ENCODE measurements around the gene BAD.

The BAD gene

DNA sequence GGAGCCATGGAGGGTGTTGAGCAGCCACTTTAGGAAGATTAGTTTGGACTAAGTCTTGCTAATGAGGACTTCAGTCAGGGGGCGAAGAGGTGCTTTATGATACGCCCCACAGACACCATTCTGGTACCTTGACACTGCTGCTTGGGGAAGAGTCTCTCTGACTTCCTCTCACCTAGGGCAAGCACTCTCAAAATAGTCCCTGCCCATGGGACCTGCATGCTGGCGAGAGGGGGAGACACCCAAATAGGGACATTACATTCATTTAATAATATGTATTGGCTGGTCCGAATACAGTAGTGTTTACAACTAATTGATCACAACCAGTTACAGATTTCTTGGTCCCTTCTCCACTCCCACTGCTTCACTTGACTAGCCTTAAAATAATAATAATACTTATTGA lies 11.3 kb upstream of the BAD start:
- DNase-seq (ENCODE audit: low read depth, low spot score): no peak
- H3K36me3 ChIP-seq (ENCODE audit: control insufficient read depth, insufficient read depth, low read length): no peaks in the 10 kb centered on the region
- no peak overlapping the region for H3K4me3 ChIP-seq (ENCODE audit: low read length)
- peaks cover 96% of the 10 kb centered on the region for H3K27me3 ChIP-seq (ENCODE audit: control insufficient read depth, insufficient read depth, low read length)
- WGBS (ENCODE audit: insufficient coverage, insufficient read length): no CpG with 5 or more reads among the region's 4 CpGs
- H3K4me1 ChIP-seq (ENCODE audit: control insufficient read depth, insufficient read depth, low read length): peaks cover 7% of the 10 kb centered on the region; the same call in 1 of the 2 replicates
- no peaks in the 10 kb centered on the region for H3K9me3 ChIP-seq (ENCODE audit: control insufficient read depth, insufficient read depth, low read length)
- no peak overlapping the region for H3K27ac ChIP-seq (ENCODE audit: low read length)

DNA sequence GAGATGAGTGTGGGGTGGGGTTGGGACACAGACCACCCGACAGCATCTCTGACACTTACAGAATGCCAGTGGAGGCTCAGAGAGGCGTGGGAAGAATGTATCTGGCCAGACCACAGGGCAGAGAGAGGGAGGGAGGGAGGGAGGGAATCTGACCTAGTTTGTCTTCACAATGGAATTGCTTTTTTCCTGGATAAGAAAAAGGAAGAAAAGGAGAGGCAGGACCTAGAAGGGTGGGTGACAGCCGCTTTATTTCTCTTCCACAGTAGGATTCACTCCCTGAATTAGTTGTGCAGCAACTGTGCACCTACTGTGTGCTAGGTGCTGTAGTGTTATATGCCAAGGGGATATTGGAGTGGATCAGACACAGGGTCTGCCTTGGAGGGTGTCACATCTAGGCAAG lies 10.3 kb upstream of the BAD start:
- H3K4me3 ChIP-seq (ENCODE audit: low read length): no peak overlapping the region
- no peak overlapping the region for H3K27ac ChIP-seq (ENCODE audit: low read length)
- H3K27me3 ChIP-seq (ENCODE audit: control insufficient read depth, insufficient read depth, low read length): peaks cover 94% of the 10 kb centered on the region
- DNase-seq (ENCODE audit: low read depth, low spot score): no peak
- H3K4me1 ChIP-seq (ENCODE audit: control insufficient read depth, insufficient read depth, low read length): peaks cover 7% of the 10 kb centered on the region; the same call in 1 of the 2 replicates
- no CpG with 5 or more reads among the region's 3 CpGs for whole genome bisulfite sequencing (ENCODE audit: insufficient coverage, insufficient read length)
- H3K36me3 ChIP-seq (ENCODE audit: control insufficient read depth, insufficient read depth, low read length): no peaks in the 10 kb centered on the region
- H3K9me3 ChIP-seq (ENCODE audit: control insufficient read depth, insufficient read depth, low read length): no peaks in the 10 kb centered on the region

DNA sequence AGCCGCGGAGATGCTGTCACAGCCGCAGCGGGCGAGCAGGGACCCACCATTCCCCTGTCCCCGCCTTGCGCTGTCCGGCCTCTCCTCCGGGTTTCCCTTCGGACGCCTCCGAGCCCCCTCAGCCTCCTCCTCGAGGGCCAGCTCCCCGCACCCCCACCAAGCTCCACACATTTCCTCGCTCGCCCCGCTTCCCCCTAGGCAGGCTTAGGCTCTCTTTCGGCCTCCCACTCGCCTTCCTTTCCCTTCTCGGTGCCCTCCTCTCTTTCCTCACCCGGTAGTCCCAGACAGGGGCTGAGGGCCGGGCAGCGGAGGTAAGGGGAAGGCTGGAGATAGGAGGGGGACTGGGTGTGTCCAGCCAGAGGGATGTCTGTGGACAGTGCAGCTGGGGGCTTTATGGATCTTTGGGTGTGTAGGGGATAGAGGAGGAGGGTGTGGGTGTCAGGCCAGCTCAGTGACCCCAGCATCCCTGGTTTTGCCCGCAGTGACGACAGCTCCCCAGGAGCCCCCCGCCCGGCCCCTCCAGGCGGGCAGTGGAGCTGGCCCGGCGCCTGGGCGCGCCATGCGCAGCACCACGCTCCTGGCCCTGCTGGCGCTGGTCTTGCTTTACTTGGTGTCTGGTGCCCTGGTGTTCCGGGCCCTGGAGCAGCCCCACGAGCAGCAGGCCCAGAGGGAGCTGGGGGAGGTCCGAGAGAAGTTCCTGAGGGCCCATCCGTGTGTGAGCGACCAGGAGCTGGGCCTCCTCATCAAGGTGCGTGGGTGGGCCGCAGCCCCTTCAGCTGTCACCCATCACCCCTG lies 8.2 kb upstream of the BAD start:
- Histone ChIP-seq H3K27me3 (ENCODE audit: control insufficient read depth, insufficient read depth, low read length) (peaks cover 73% of the 10 kb centered on the region), H3K27ac (ENCODE audit: low read length) (no peak overlapping the region), H3K4me1 (ENCODE audit: control insufficient read depth, insufficient read depth, low read length) (peaks cover 5% of the 10 kb centered on the region; the same call in 1 of the 2 replicates), H3K36me3 (ENCODE audit: control insufficient read depth, insufficient read depth, low read length) (no peaks in the 10 kb centered on the region), H3K9me3 (ENCODE audit: control insufficient read depth, insufficient read depth, low read length) (no peaks in the 10 kb centered on the region), H3K4me3 (ENCODE audit: low read length) (peak overlapping the region; percentile 33; the same call in 1 of the 2 replicates)
- WGBS (ENCODE audit: insufficient coverage, insufficient read length): no CpG with 5 or more reads among the region's 42 CpGs
- no peak for DNase-seq (ENCODE audit: low read depth, low spot score)

DNA sequence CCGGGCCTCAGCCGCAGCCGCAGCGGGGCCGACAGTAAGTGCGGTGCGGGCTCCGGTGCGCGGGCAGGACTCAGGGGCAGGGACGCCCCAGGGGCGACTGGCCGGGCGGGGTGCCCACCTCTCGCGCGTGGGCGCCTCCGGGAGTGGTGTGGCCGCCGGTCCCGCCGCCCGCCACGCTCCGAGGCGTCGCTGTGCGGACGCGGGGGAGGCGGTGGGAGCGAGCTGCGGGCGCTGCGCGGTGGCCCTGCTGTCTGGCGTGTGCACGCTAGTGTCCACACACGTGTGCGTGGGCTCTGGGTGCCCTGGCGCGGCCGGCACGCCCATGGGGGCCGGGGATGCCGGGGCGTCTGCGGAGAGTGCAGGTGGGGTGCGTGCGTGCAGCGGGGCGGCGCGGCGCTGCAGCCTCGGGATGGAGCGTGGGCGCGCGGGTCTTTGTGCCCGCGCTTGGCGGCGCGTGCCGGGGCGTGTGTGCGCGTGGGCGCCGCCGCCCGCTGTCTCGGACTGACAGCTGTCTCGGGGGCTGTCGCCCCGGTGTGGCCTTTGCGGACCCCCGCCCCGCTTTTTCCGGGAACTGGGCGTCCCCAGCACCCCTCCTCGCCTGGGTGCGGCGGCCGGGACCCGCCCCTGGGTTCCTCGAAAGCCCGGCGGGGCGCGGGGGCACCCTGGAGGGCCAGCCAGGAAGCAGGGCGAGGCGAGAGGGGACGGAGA lies 7.4 kb upstream of the BAD start:
- Histone ChIP-seq H3K9me3 (ENCODE audit: control insufficient read depth, insufficient read depth, low read length) (no peaks in the 10 kb centered on the region), H3K27me3 (ENCODE audit: control insufficient read depth, insufficient read depth, low read length) (peaks cover 66% of the 10 kb centered on the region), H3K4me1 (ENCODE audit: control insufficient read depth, insufficient read depth, low read length) (peaks cover 4% of the 10 kb centered on the region; the same call in 1 of the 2 replicates), H3K36me3 (ENCODE audit: control insufficient read depth, insufficient read depth, low read length) (no peaks in the 10 kb centered on the region), H3K4me3 (ENCODE audit: low read length) (peak overlapping the region; percentile 33; the same call in 1 of the 2 replicates), H3K27ac (ENCODE audit: low read length) (no peak overlapping the region)
- no peak for DNase-seq (ENCODE audit: low read depth, low spot score)
- WGBS (ENCODE audit: insufficient coverage, insufficient read length): no CpG with 5 or more reads among the region's 96 CpGs

DNA sequence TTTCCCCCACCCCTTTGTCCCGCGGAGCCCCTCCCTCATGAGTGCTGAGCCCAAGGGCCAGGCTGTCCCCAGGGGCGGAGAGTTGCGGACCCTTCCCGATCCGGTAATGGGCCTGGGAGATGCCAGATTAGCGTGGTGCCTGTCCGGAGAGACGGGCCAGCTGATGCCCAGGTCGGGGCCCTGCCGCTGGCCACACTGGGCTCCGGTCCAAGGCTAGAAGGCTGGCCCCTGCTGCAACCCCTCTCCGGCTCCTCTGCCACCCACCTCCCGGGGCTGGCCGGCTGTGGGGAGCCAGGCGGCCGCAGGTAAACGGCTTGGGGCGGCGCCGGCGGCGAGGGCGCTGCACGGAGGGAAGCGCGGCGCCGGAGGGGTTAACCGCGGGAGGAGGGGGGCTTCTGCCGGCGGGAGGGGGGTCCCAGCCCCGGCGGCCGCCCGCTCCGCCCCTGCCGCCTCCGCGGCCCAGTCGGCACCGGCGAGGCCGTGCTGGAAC lies 6.8 kb upstream of the BAD start, which contains the start of gene KCNK4:
Gene KCNK4, plus strand, starts transcription at position 41 of the 490 bp plus-strand sequence. CDS start 1,717 bp downstream, outside the sequence.
- no peak for DNase-seq (ENCODE audit: low read depth, low spot score)
- no CpG with 5 or more reads among the region's 45 CpGs for WGBS (ENCODE audit: insufficient coverage, insufficient read length)
- peak within 1 kb of the TSS; percentile 33; the same call in 1 of the 2 replicates for H3K4me3 ChIP-seq (ENCODE audit: low read length)
- H3K27ac ChIP-seq (ENCODE audit: low read length): no peak within 1 kb of the TSS
- H3K36me3 ChIP-seq (ENCODE audit: control insufficient read depth, insufficient read depth, low read length): no peaks in the 10 kb centered on the region
- H3K4me1 ChIP-seq (ENCODE audit: control insufficient read depth, insufficient read depth, low read length): peaks cover 6% of the 10 kb centered on the region; the same call in 1 of the 2 replicates
- no peaks in the 10 kb centered on the region for H3K9me3 ChIP-seq (ENCODE audit: control insufficient read depth, insufficient read depth, low read length)
- H3K27me3 ChIP-seq (ENCODE audit: control insufficient read depth, insufficient read depth, low read length): peaks cover 60% of the 10 kb centered on the region

DNA sequence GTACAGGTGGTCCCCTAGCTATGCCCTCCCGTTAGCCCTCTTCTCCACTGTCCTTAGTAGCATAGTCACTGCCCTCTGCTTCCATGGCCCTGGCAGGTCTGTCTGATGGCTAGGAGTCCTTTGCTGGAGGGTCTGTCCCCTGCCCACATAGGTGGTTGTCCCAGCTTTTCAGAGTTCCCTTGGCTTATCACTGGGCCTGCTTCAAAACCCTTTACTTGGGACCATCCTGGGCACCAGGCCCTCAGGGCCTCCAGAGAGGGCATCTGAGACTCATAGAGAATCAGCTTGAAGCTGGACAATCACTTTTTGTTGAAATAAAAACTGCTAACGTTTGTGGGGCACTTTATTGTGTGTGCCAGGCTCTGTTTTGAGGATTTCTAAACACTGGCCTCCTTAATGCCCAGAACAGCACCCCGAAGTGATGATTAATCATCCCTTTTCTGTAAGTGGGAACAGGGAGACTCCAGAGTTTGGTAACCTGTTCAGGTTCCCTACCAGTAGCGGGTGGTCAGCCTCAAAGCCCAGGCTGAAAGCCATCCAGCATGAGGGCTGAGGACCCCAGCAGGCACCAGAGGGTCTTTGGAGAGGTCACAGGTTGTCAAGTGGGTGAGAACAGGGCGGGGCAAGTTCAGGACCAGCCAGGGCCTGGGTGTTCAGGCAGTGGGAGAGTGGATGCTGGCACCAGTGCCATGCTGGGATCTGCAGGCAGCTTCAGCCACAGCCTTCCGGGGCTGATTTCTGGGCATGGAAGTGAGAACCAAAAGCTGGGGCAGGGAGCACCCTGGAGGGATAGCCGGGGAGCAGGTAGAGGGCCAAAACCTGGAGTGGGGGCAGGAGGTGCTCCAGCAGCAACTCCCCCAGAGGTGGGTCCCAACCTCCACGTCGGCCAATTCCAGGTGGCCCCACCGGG lies 6.1 kb upstream of the BAD start:
- WGBS (ENCODE audit: insufficient coverage, insufficient read length): no CpG with 5 or more reads among the region's 10 CpGs
- no peaks in the 10 kb centered on the region for H3K9me3 ChIP-seq (ENCODE audit: control insufficient read depth, insufficient read depth, low read length)
- DNase-seq (ENCODE audit: low read depth, low spot score): no peak
- no peak overlapping the region for H3K4me3 ChIP-seq (ENCODE audit: low read length)
- peaks cover 9% of the 10 kb centered on the region; the same call in 1 of the 2 replicates for H3K4me1 ChIP-seq (ENCODE audit: control insufficient read depth, insufficient read depth, low read length)
- no peaks in the 10 kb centered on the region for H3K36me3 ChIP-seq (ENCODE audit: control insufficient read depth, insufficient read depth, low read length)
- no peak overlapping the region for H3K27ac ChIP-seq (ENCODE audit: low read length)
- peaks cover 53% of the 10 kb centered on the region for H3K27me3 ChIP-seq (ENCODE audit: control insufficient read depth, insufficient read depth, low read length)

DNA sequence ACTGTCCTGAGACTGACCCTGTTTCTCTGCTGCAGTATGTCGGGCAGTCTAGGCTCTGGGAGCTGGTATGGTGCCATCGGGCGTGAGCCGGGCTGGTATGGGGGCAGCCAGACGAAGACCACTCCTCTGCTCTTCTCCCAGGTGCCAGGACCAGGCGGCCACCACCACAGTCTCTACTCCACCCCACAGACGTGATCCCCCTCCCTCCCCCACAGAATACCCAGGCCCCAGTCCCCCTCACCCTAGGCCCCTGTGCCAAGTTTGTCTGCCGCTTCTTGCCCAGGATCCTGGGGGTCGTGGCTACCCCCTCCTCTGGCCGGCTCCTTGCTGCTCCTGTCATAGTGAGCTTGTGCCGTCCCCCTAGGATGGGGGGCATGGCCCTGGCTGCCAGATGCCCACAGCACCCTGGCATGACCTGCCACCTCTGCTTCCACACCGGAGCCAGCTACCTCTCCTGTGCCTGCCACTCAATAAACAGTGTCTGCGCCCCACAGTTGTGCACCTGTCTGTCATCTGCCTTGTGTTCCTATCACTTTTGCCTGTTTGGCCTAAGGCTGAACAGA lies 4.6 kb upstream of the BAD start:
- Histone ChIP-seq H3K27me3 (ENCODE audit: control insufficient read depth, insufficient read depth, low read length) (peaks cover 39% of the 10 kb centered on the region), H3K27ac (ENCODE audit: low read length) (no peak overlapping the region), H3K9me3 (ENCODE audit: control insufficient read depth, insufficient read depth, low read length) (no peaks in the 10 kb centered on the region), H3K36me3 (ENCODE audit: control insufficient read depth, insufficient read depth, low read length) (no peaks in the 10 kb centered on the region), H3K4me3 (ENCODE audit: low read length) (no peak overlapping the region), H3K4me1 (ENCODE audit: control insufficient read depth, insufficient read depth, low read length) (peaks cover 9% of the 10 kb centered on the region; the same call in 1 of the 2 replicates)
- DNase-seq (ENCODE audit: low read depth, low spot score): no peak
- no CpG with 5 or more reads among the region's 13 CpGs for WGBS (ENCODE audit: insufficient coverage, insufficient read length)

DNA sequence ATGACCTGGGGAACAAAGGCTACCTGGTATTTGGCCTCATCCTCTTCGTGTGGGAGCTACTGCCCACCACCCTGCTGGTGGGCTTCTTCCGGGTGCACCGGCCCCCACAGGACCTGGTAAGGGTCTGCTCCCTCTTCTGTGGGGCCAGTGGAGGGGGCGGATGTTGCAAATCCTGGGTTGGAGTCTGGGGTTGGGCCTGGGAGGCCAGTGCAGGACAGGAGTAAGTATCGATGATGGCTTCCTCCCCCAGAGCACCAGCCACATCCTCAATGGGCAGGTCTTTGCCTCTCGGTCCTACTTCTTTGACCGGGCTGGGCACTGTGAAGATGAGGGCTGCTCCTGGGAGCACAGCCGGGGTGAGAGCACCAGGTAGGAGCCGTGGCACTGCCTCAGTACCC lies 3.9 kb upstream of the BAD start:
- no peaks in the 10 kb centered on the region for H3K9me3 ChIP-seq (ENCODE audit: control insufficient read depth, insufficient read depth, low read length)
- H3K4me1 ChIP-seq (ENCODE audit: control insufficient read depth, insufficient read depth, low read length): peaks cover 9% of the 10 kb centered on the region; the same call in 1 of the 2 replicates
- H3K27me3 ChIP-seq (ENCODE audit: control insufficient read depth, insufficient read depth, low read length): peaks cover 31% of the 10 kb centered on the region
- WGBS (ENCODE audit: insufficient coverage, insufficient read length): no CpG with 5 or more reads among the region's 9 CpGs
- DNase-seq (ENCODE audit: low read depth, low spot score): no peak
- H3K36me3 ChIP-seq (ENCODE audit: control insufficient read depth, insufficient read depth, low read length): no peaks in the 10 kb centered on the region
- no peak overlapping the region for H3K27ac ChIP-seq (ENCODE audit: low read length)
- H3K4me3 ChIP-seq (ENCODE audit: low read length): no peak overlapping the region

DNA sequence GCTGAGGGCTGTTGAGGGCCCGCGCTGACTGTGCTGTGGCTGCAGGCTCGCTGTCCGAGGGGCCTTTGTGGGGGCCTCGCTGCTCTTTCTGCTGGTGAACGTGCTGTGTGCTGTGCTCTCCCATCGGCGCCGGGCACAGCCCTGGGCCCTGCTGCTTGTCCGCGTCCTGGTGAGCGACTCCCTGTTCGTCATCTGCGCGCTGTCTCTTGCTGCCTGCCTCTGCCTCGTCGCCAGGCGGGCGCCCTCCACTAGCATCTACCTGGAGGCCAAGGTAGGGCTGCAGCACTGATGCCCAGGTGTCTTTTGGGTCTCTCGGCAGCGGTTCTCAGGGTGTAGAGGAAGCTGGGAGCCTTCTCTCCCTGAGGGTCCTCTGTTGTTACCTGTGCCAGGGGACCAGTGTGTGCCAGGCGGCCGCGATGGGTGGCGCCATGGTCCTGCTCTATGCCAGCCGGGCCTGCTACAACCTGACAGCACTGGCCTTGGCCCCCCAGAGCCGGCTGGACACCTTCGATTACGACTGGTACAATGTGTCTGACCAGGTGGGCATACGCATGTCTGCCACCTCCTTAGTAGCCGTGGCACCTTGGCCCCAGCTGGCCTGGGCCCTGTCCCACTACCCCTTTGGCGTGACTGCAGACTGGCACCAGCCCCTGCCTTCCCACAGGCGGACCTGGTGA lies 3.3 kb upstream of the BAD start:
- no peak overlapping the region; the same call in 1 of the 2 replicates for H3K4me3 ChIP-seq (ENCODE audit: low read length)
- H3K27ac ChIP-seq (ENCODE audit: low read length): no peak overlapping the region
- H3K9me3 ChIP-seq (ENCODE audit: control insufficient read depth, insufficient read depth, low read length): no peaks in the 10 kb centered on the region
- H3K27me3 ChIP-seq (ENCODE audit: control insufficient read depth, insufficient read depth, low read length): peaks cover 26% of the 10 kb centered on the region
- peaks cover 9% of the 10 kb centered on the region; the same call in 1 of the 2 replicates for H3K4me1 ChIP-seq (ENCODE audit: control insufficient read depth, insufficient read depth, low read length)
- no peak for DNase-seq (ENCODE audit: low read depth, low spot score)
- WGBS (ENCODE audit: insufficient coverage, insufficient read length): no CpG with 5 or more reads among the region's 33 CpGs
- no peaks in the 10 kb centered on the region for H3K36me3 ChIP-seq (ENCODE audit: control insufficient read depth, insufficient read depth, low read length)
